KOPT-K1 (cell line): ENCODE results near the gene SCNM1.

Source experiments
- H3K27ac ChIP-seq: fragments of 200-600 bp; sonication (generic); 2 replicates; pipeline ENCODE4 v1.5.1; 2016; ENCODE audit warnings: antibody characterized with exemption, mild to moderate bottlenecking, low read depth, low read length; ENCODE audit not compliant: poor library complexity, severe bottlenecking
- H3K36me3 ChIP-seq: fragments of 200-600 bp; sonication (generic); 2 replicates; pipeline ENCODE4 v1.5.1; 2017; ENCODE audit warnings: antibody characterized with exemption, mild to moderate bottlenecking, low read length, moderate library complexity; ENCODE audit not compliant: insufficient read depth
- H3K9me3 ChIP-seq: fragments of 200-600 bp; sonication (generic); 2 replicates; pipeline ENCODE4 v1.5.1; 2017; ENCODE audit warnings: antibody characterized with exemption, low read length, mild to moderate bottlenecking; ENCODE audit not compliant: insufficient read depth, poor library complexity, severe bottlenecking

SCNM1 gene

DNA sequence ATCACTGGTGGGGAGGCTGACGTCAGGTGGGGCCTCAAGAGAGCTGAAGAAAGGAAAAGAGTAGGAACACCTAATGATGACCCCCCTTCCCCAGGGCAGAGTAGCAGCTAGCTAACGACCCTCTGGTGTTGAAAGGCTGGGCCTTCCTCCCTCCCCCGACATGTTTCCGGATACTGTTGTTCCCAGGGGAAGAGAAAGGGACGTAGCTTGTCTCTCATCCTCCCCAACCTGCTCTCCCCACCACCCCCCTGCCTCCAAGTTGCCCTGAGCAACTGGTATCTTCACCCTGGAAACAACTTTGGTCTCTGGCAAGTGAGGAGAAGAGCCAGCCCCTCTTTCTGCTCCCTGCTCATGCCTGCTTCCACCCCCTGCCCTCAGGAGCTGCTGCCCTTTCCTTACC is 22.0 kb upstream of the SCNM1 start:
- Histone ChIP-seq H3K27ac (no peak overlapping the region), H3K36me3 (no peaks in the 10 kb centered on the region)

DNA sequence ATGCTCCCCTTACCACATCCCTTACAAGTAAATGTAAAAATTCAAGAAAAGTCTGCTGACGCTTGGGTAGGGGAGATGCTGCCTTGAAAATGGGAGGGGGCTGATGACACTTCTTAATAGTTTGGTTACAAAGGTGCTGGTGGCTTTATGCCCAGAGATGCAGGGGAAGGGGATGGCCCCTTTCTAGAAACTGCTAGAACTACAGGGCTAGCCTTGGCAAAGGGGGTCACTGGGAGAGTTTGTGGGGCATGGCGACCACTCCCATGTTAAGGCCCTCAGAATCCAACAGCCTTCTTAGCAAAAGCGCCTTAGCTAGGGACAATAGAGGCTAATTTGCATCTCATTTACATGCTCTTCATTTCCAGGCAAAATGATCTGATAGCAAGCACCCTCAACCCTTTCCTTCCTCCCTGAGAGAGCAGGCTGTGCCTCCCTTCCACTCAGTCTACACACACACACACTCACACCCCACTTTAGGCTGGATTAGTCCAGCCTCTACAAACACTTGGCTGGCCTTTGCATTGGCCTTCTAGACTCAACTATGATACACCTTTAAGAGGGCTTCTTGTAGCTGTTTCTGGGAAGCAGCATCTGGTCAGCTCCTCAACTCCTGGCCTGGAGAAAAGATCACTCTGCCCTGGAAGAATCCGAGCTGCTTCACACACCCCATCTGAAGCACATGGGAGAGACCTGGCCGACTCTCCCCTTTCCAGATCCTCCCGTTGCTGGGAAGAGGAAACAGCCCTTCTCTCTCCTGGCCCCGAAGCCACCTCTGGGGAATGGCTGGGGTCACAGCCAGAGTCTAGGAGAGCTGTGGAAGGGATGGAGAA is 21.3 kb upstream of the SCNM1 start:
- Histone ChIP-seq H3K9me3 (no peaks in the 10 kb centered on the region), H3K27ac (no peak overlapping the region), H3K36me3 (no peaks in the 10 kb centered on the region)

More for the DNA sequence above, 22.0 kb upstream of the SCNM1 start:
- H3K9me3 ChIP-seq, result no peaks in the 10 kb centered on the region

DNA sequence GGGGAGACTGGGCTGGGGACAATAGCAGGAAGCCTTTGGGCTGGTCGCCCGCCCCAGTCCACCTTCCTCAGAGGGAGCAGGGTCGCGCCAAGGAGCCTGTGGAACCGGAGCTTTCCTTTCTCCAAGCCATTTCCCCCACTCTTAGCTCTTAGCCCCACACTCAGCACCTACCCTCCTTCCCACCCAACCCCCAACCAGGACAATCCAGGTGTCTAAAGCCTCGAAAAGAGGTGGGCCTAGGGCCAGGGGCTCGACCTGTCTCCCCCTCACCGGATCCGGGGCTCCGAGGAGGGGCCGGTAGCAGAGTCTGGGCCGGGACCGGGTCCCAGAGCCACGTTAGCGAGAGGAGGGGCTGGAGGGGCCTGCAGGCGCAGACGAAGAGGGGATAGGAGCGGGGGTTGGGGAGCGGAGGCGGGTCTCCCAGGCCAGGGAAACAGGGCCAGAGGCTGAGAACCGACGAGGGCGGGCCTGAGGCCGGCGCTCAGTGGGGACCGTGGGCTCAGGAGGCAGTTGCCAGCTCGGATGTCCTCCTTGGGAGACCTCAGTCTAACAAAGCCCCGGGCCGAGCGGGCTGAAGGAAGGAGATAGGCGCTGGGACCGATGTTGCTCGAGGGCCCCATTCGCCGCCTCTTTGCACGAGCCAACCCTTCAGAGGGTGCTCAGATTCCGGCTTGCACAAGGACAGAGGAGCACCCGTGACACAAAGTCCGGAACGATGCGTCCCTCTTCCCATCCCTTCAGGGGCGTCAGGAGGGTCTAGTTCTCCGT is 20.5 kb upstream of the SCNM1 start:
- no peaks in the 10 kb centered on the region for H3K9me3 ChIP-seq
- no peaks in the 10 kb centered on the region for H3K36me3 ChIP-seq
- no peak overlapping the region for H3K27ac ChIP-seq

DNA sequence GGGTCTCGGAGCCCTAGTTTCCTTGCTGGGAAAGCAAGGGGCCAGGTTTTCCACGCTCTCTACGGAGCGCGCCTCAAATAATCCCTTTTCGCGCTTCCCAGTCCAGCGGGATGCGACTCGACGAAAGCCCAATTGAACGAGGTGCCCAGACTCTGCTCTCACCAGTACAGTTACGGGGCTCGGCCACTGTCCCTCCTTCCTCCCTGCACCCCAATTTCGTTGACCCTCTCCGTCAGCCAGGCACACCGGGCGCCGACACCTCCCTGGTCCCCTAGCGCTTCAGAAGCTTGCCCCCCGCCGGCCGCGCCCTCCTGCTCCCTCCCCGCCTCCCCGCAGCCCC is 19.9 kb upstream of the SCNM1 start:
- H3K27ac ChIP-seq, result peak overlapping the region; percentile 36
- no peaks in the 10 kb centered on the region for H3K36me3 ChIP-seq
- no peaks in the 10 kb centered on the region for H3K9me3 ChIP-seq

DNA sequence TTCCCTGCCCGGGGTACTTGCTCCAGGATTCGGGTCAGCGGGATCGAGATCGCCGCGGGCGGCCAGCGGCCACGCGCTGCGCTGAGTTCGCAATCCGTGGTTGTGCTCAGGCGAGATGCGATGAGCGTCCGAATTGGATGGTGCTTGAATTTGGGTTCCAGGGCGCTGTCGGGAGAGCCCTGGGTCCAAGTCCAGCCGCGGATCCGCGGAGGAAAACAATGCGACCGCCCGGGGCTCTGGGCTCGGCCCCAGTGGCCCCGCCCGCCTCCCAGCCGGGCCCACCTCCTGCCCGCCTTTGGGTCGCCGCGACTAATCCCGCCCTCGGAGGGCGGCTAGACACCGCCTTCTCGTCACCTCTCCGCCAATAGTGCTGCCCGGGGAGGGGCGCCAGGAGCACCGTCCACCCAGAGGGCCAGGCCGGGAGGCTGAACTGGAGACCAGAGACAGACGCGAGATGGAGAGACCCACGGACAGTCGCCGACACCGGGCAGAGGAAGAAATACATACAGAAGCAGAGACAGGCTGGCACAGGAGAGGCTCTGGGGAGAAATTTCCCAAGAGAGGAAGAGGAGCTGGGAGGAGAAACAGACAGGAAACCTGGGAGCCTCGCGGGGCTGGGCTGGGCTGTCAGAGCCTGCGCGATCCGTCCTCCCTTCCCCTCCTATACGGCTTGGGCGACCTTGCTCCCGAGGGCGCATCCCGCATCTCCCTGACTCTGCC is 19.4 kb upstream of the SCNM1 start, which contains the start of gene SEMA6C:
SEMA6C (minus strand) TSS at position 220 of the 720 bp plus-strand sequence. CDS start 4,010 bp downstream, outside the sequence.
- H3K36me3 ChIP-seq, result no peaks in the 10 kb centered on the region
- no peaks in the 10 kb centered on the region for H3K9me3 ChIP-seq
- peak within 1 kb of the TSS; percentile 36 for H3K27ac ChIP-seq

DNA sequence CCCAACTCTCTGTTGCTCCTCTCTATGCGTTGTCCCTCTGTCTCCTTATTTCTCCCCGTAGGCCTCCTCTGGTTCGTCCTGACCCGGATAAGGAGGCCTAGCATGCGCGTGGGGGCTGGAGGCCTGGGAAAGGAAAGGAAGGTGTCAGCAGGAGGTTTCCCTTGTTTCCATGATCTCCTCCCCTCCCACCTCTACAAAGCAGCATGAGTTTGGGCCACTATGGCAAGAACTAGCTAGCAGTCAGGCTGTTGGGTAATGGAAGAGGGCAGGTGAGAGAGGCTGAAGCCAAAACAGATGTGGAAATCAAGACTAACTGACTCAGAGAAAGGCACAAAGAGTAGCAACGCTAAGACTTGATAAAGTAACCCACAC is 18.8 kb upstream of the SCNM1 start:
- H3K27ac ChIP-seq, result peak overlapping the region; percentile 36
- H3K36me3 ChIP-seq, result no peaks in the 10 kb centered on the region
- H3K9me3 ChIP-seq, result no peaks in the 10 kb centered on the region

DNA sequence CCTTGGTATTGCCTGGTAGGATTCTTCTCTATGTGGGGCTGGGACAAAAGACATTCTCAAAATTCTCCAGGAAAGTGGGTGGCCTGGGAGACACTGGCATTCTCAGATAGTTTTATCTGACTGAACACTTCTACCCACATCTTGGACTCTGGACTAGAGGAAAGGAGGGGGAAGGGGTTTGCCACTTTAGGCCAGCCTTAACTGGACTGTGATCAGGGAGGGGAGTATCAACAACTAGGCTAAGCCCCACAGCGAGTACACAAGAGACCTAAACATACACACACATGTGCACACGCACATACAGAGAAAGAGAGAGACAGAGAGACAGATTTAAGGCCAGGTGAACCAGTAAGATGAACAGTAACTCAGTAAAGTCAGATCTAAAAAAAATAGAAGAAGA is 18.3 kb upstream of the SCNM1 start:
- Histone ChIP-seq H3K36me3 (no peaks in the 10 kb centered on the region), H3K27ac (no peak overlapping the region), H3K9me3 (no peaks in the 10 kb centered on the region)

DNA sequence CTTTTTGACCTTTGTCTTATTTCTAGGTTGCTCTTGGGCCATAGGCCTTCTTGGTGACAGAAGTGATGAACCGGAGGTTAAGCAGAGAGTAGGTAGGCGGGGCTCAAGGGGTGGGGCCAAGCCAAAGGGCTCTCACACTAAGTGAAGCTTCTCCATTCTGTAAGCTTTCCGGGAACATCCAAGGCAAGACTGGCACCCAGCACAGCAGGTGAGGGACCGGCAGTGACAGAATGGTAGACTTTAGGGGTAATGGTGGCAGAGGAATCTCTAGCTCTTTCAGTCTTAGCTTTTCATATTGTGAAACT is 9.5 kb upstream of the SCNM1 start, which contains the start of gene TNFAIP8L2:
TNFAIP8L2 (plus strand) TSS at position 135 of the 305 bp plus-strand sequence. CDS start 2,049 bp downstream, outside the sequence.
- Histone ChIP-seq H3K36me3 (peaks cover 30% of the 10 kb centered on the region), H3K27ac (peak within 1 kb of the TSS; percentile 66)

DNA sequence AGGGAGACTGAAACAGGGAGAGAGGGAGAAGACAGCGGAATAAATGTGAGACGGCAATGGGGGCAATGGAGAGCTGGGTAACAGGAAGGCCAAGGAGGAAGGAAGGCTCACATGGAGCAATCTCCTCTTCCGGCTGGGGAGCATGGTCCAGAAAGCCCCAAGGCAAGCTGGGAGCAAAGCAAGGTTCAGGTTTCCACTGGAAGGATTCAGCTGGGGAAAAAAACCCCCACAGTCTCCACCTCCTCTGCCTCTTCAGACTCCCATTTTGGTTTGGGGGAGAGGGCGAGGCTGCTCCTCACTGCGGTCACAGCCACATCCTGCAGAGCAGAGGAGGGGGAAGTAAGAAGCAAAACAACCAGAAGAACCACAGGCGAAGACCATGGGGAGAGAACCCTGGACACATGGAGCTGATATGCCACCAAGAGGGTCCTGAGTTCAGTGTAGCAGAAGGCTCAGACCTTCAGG is 8.8 kb upstream of the SCNM1 start:
- no peaks in the 10 kb centered on the region for H3K9me3 ChIP-seq
- peaks cover 33% of the 10 kb centered on the region for H3K36me3 ChIP-seq
- peak overlapping the region; percentile 66 for H3K27ac ChIP-seq

More for the DNA sequence above, 9.5 kb upstream of the SCNM1 start, which contains the start of gene TNFAIP8L2:
- no peaks in the 10 kb centered on the region for H3K9me3 ChIP-seq

DNA sequence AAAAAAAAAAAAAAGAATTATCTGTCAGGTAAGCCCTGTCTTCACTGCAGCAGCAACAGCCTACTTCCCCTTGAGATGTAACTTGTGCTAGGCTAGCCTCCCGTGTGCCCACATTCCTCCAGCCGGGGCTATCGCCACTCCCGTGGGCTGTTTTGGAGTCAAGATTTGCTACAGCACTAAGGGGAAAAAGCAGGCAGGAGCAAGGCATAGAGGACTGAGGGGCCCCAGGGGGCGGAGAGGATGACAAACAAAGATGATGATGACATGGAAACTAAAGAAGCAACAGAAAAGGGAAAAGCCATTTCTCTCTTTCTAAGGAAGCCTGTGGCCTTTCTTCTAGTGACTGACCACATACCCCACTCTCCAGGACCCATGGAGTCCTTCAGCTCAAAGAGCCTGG is 7.6 kb upstream of the SCNM1 start:
- H3K9me3 ChIP-seq, result no peaks in the 10 kb centered on the region
- peak overlapping the region; percentile 11 for H3K27ac ChIP-seq
- H3K36me3 ChIP-seq, result peaks cover 33% of the 10 kb centered on the region

DNA sequence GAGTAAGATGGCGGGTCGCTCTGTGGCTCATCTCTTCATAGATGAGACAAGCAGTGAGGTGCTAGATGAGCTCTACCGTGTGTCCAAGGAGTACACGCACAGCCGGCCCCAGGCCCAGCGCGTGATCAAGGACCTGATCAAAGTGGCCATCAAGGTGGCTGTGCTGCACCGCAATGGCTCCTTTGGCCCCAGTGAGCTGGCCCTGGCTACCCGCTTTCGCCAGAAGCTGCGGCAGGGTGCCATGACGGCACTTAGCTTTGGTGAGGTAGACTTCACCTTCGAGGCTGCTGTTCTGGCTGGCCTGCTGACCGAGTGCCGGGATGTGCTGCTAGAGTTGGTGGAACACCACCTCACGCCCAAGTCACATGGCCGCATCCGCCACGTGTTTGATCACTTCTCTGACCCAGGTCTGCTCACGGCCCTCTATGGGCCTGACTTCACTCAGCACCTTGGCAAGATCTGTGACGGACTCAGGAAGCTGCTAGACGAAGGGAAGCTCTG is 7.1 kb upstream of the SCNM1 start:
- Histone ChIP-seq H3K36me3 (peaks cover 33% of the 10 kb centered on the region), H3K9me3 (no peaks in the 10 kb centered on the region), H3K27ac (peak overlapping the region; percentile 11)

DNA sequence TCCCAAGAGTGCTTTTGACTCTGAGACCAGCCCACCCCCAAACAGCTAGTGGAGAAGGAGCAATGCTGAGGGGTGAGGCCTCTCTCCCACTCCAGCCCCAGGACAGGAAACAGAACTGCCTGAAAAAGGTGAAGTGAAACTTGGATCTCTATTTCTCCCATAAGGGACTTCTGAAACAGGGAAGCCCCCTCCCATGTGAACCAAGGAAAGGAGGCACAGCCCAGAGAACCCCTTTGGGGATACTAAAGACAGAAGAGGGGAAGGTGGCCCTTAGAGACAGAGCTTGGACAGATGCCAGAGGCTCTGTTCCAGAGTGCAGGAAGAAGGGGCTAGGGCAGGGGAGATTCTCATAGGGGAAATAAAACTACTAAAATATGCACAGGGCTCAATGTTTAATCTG is 6.6 kb upstream of the SCNM1 start:
- Histone ChIP-seq H3K36me3 (peaks cover 33% of the 10 kb centered on the region), H3K9me3 (no peaks in the 10 kb centered on the region), H3K27ac (no peak overlapping the region)

DNA sequence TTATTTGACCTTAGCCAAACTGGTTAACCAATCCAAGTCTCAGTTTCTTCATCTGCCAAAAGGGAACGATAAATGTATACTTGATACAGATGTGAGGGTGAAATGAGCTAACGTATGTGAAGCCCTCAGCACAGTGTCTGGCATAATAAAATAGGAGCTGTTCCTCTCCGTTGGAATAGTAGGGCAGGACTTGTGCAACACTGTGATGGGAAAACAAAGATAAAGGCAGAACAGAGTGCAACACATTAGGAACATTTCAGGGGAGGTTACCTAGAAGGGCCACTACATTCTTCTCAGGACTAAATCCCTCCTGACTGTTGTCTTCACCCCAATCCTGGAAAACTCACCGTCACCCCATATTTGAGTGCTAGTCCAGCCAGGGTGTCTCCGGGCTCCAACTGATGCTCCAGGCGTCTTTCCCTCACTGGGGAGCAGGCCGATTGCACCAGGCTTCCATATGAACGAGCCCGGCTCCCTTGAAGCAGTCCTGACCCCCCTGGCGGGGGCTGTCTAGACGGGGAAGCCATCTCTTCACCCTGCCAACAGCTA is 1.1 kb upstream of the SCNM1 start:
- H3K36me3 ChIP-seq, result peaks cover 41% of the 10 kb centered on the region
- no peaks in the 10 kb centered on the region for H3K9me3 ChIP-seq
- peak overlapping the region; percentile 76 for H3K27ac ChIP-seq

DNA sequence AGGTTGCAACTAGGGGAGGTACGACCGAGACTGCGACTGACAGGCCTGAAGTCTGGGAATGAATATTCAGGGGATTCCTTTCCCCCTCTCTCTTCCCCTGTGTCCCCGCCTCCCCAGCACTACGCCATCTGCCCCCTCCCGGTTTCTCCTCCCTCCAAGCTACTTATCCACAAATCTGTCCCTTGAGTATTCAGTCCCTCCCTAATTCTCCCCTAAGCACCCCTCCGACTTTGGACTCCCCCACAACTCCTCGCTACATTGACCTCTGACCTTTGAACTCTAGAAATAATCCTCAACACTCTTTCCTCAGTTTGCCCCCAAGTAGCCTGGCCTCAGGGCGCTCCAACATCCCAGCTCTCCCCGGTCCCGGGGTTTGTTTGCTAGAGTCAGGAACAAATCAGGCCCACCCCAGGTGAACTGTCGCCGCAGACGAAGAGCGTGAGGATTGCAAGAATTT is 635 bp upstream of the SCNM1 start:
- H3K27ac ChIP-seq, result peak overlapping the region; percentile 76
- no peaks in the 10 kb centered on the region for H3K9me3 ChIP-seq
- peaks cover 42% of the 10 kb centered on the region for H3K36me3 ChIP-seq
